GM19239 (cell line): ENCODE data around the gene PLCXD1.

Experiments used
- DNase-seq: peaks from one replicate; pipeline ENCODE4 v3.0.0; 2011; ENCODE audit warnings: low spot score; ENCODE audit not compliant: insufficient read length
- FAIRE-seq: peaks from 2 replicates; lab custom pipeline; 2011; peaks lifted over from hg19 to GRCh38; lab: Jason Lieb, UNC

Gene PLCXD1

DNA sequence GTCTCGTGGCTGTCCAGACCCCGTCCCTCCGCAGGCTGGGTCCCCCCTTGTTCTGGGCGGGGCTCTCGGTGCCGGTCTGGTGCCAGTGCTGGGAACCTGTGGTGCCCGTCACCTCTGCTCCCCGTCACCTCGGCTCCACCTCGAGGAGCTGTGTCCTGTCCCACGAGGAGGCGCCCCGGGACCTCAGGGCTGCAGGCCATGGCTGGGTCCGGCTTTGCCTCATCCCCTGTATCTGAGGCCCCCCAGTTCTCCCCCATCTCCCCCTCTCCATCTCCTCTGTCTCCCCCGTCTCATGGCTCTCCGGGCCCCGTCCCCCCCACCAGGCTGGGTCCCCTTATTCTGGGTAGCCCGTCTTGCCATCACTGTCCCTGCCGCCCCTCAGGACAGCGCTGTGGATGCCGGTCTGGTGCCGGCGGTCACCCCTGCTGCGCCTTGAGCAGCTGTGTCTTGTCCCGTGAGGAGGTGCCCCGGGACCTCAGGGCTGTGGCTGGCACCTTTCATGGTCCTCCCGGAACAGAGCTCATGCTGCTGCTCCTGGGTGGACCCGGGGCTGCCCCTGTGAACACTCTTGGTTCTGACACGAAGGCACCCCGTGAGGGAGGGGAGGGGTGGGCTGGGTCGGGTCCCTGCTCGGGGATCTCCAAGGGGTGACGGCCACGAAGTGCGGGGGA lies 50.8 kb downstream of the PLCXD1 start:
- FAIRE-seq (no peak), DNase-seq (no peak)

DNA sequence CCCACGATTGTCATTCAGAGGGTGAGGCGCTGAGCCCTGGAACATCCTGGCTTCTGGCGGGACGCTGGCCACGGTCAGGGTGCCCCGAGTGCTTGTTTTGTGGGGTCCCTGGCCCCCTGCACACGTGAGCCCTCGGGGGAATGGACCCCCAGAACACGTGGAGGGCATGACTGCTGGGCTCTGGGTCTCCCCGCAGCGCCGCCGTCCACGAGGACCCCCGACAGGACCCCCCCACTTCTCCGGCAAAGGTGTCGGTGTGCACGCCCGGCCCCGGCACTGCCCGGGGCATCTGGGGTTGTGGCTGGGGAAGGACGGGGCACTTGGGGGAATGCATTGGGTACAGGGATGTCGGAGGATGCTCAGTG lies 51.3 kb downstream of the PLCXD1 start:
- DNase-seq: no peak
- no peak for FAIRE-seq

DNA sequence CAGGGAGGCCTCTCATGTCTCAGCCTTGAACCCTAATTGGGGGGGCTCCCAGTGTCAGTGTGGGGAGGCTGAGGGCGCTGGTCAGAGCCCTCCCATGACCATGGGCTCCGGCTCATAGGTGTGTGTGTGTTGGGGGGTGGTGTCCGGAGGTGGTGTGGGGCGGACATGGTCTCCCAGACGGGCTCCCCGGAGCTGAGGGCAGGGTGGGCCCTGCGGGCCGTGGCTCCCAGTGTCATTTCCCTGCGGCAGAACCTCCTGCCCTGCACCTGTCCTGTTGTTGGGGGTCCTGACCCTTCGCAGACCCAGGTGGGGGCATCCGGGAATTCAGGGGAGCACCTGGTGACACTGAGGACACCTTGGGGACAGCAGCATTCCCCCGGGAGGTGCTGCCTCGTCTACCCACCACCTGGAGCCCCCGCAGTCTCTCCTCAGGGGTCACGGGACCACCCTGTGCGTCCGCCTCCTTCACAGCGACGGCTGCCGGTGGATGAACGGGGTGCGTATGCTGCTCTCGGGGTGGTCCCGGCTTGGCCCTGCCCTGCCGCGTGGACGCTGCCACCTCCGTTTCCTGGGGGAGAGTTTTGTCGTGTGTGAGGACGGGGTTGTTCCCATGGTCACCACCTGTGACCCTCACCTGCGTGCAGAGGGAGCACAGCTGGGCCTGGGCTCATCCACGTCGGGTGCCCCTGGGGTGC lies 51.9 kb downstream of the PLCXD1 start:
- FAIRE-seq (no peak), DNase-seq (no peak)

DNA sequence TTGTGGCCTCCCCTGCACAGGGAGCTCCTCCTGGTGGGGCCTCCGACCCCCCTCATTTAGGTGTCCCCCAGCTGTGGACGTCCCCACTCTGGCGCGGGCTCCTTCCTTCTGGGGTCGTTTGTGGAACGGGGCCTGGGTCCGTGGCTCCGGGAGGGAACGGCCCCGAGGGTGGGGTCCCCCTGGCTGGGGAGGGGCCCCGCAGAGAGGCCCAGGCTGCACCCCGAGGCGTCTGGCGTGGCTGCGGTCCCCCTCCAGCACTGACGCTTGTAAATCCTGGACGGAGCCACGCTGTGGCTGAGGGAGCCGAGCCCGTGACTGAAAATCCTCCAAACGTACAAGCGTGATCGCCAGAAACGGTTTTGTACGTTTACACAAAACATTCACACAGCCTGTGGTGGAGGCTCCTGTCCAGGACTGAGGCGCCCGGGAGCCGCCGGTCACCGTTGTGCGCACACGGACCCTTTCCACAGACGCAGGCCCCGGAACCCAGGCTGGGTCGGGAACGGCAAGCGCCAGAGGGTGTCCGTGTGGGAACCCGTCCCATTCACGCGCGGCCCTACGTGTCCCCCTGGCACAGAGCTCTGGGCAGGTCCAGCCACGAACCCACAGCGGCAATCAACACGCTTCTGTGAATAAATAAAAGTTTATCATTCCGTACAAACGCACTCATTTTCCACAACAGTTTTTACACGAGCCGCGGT lies 52.6 kb downstream of the PLCXD1 start:
- FAIRE-seq (no peak), DNase-seq (no peak)

DNA sequence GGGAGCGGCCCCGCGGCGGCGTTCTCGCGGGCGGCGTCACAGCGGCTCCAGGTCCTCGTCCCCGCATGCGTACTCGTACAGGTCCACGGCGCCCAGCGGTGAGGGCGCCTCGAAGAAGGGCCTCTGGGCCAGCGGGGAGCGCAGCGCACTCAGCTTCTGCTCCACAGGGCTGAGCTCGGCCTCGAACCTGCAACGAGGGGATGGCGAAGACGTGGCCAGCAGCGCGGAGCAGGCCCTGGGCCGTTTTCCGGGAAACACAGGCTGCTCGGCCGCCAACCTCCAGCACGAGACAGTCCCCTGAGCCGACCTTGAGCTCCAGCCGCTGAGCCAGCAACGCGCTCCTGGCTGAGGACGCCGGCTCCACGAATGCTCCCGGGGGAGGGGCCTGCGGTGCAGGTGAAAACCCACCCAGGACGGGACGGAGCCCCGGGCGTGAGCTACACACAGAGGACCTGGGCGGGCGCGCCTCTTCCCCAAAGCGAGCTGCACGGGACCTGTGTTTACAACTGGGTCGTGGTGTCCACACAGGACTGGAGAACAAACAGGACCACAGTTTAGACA lies 53.2 kb downstream of the PLCXD1 start:
- DNase-seq: no peak
- FAIRE-seq: no peak

DNA sequence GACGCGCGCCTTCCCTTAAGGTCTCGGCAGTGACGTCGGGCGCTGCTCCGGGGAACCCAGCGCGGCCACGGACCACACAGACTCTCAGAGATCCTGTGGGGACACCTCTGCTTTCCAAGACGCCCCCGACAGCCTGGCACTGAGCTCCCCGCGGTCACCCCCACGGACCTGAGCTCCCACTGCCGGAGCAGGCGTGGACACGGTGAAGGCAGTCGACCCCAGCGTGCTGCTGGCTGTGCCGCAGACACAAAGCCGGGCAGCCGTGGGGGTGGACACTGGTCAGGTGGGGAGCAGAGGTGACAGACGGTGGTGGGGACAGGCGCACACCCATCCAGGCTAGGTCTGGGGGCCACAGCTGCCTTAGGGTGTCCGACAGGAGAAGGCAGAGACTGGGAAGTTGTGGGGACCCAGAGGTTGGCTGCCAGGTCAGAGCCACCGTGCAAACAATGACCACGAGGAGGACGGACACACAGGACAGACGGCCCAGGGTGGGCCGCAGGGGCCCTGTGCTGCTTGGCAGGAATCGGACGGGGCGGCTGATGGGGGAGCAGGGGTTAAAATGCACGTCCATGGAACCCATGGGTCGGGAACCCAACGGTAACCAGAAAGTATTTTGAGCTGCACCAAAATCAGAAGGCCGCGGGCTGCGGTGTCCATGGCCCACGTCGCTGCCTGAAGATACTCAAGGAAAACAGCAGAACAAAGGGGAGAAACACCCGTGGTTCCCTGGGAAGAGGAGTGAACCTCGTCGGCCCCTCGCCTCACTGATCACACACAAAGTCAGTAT lies 54.0 kb downstream of the PLCXD1 start:
- DNase-seq (no peak), FAIRE-seq (no peak)

DNA sequence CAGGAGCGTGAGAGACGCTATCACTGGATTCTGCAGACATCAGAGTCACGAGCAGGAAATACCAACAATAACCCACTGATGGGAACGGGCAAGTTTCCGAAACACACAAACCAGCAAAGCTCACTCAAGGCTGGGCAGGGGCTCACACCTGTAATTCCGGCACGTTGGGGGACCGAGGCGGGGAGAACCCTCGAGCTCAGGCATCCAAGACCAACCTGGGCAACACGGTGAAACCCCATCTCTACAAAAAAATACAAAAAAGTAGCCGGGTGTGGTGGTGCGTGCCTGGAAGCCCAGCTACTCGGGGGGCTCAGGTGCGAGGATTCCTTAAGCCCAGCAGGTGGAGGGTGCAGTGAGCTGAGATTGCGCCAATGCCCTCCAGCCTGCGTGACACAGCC lies 54.6 kb downstream of the PLCXD1 start:
- FAIRE-seq: no peak

DNA sequence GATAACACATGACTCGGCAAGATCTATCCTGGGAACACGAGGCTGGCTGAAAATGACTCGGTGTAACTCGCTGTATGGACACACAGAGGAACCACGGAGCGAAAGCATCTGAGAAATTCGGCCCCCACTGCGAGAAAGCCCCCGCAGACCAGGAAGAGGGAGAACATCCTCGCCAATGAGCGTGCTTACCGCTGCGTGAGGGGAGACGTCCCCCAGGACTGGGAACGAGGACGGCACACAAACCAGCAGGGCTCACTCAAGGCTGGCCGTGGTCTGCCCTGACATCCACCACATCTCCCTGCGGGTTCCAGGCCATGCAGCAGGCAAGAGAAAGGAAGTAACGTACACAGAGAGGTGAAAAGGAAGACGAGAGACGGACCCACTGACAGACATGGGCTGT lies 55.0 kb downstream of the PLCXD1 start:
- DNase-seq (no peak), FAIRE-seq (no peak)

More for the DNA sequence above, 54.6 kb downstream of the PLCXD1 start:
- DNase-seq: no peak

DNA sequence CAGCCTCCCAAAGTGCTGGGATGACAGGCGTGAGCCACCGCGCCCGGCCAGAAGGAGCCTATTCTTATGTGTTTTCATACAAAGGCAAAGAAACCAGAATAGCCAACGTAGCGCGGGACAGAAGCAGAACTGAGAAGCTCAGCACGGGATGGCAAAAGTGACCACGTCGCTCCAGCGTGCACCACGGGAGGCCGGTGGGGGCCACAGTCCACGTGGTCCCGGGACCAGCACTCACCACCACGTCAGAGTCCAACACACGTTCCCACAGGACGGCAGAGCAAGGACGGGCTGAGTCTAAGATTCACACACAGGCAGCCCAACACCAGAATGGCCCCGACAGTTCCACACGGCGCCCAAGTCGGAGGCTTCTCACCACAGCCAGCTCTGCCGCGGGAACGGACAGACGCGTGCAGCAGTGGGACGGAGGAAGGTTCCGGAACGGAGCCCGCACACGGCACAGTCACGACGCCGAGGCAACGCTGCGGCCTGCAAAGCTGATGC lies 56.2 kb downstream of the PLCXD1 start:
- FAIRE-seq: no peak
- DNase-seq: no peak

DNA sequence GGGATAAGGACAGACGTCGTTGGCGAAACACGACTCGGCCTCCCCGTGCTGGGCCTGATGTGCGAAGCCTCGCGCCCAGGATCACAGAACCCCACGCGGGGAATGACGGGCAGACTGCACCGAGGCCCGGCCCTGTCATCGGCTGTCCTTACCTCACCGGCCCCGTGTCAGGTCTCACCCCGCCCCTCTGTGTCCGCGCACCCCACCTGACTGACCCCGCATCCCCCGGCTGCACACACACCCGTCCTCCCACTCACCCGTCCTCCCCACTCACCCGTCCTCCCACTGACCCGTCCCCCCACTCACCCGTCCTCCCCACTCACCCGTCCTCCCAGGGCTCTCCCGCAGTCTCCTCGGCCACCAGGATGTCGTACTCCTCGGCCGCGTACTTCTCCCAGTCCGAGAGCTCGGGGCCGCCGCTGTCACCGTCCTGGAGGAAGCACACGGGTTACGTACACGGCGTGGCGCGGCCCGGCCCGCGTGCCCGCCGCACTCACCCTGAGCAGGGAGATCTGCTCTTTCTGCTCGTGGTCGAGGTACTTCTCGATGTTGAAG lies 57.2 kb downstream of the PLCXD1 start:
- no peak for FAIRE-seq
- DNase-seq: no peak

DNA sequence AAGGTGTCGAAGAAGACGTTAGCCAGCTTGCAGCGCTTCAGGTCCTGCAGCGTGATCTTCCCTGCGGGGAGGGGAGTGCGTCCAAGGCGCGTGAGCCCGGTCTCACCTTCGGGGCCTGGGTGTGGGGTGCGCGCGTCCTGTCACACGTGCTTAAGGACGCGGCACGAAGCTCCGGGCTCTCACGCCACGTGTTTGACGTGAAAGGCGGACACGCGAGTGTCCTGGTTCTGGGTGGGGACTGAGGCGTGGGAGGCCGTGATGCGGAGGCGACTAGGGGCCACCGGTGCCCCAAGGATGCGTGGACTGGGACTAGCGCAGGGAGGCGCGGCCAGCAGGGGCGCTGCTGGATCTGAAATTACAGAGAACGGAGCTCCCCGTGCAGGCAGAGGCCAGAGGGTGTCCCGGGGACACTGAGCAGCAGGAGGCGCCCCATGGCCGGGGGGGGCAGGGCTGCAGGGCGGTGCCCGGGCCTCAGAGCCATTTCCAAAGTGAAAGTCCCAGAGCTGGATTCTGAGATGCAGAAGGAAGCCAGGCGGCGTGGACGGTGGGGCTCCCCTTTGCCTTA lies 57.7 kb downstream of the PLCXD1 start:
- DNase-seq: no peak
- FAIRE-seq: no peak

DNA sequence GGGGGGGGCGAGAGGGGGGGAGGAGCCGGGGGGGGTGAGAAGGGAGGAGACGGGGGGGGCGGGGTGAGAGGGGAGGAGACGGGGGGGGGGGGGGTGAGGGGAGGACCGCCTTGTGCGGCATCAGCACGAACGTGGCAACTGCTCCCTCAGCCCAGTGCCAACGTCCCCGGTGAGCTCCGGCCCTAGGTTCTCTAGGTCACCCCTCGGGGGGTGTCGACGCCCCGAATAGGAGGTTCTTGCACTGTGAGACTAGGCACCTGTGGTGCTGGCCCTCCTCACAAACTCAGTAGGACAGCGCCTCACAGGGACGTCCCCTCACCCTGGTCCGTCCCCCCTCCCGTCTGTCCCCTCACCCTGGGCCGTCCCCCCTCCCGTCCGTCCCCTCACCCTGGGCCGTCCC lies 58.9 kb downstream of the PLCXD1 start:
- DNase-seq (no peak), FAIRE-seq (no peak)

DNA sequence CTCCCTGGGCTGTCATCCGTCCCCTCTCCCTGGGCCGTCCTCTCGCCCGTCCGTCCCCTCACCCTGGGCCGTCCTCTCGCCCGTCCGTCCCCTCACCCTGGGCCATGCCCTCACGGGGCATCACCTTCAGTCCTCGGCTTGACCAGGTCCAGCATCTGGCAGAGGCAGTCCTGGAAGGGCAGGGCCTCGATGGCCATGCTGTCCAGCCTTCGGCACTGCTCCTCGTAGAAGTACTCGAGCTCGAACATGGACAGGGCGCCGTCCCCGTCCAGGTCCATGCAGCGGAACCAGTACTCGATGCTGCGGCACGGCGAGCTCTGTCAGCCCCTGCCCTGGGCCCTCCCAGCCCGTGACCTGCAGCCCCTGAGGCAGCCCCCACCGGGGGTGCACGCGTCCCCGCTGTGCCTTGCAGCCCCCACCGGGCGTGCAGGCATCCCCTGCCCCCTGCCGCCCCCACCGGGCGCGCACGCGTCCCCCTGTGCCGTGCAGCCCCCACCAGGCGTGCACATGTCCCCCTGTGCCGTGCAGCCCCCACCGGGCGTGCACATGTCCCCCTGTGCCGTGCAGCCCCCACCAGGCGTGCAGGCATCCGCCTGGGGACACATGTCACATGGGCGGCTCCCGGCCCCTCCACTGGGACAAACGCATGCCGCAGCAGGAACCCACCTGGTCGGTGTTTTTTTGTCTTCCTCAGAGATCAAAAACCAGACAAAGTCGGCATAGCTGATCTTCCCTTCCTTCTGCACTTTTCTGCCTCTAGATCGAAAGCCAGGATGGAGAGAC lies 59.7 kb downstream of the PLCXD1 start:
- DNase-seq (no peak), FAIRE-seq (no peak)

DNA sequence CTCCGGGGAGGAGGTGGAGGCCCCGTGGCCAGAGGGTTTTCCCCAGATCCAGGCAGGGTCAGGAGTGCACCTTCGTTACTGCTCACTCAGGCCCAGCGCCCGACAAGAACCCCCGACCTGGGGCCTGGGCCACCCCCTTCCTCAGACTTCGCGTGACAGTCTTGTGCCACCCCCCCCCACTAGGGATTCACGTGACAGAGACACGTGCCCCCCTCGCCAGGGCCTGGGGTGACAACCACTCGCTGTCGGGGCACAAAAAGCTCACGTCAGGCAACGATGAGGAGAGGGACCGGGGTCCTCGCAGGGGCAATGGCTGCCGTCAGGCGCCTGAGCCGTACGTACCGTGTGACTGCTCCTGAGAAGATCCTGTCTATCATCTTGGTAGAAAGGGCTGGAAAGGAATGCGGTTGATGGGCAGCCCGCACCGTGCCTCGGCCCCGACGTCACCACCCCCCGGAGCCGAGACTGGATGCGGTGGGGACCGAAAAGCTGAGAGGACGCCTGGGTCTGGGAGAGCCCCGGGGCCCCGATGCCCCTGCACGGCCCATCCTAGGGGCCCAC lies 60.4 kb downstream of the PLCXD1 start:
- no peak for FAIRE-seq

DNA sequence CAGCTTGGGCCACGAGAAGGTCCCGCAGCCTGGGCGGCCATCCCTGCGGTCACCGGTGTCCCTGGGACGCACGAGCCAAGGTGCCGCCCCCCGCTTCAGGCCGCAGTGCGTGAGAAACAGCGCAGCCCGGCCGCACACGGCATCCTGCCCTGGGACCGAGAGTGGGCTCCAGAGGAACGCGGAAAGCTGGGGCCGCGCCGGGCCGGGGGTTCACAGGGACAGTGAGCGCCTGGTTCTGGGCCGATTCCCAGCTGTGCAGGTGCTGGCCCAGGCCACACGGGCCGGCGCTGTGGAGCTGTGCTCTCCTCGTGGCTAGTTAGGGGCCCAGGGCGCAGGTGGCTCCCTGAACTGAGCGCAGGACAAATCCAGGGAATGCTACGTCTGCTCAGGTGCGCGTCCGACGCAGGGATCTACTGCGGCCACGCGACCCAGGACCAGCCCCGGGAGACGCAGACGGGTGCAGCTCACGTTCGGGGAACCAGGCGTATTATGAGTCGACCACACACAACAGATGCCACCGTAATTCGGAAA lies 63.3 kb downstream of the PLCXD1 start:
- no peak for FAIRE-seq
- DNase-seq: no peak

More for the DNA sequence above, 60.4 kb downstream of the PLCXD1 start:
- no peak for DNase-seq

DNA sequence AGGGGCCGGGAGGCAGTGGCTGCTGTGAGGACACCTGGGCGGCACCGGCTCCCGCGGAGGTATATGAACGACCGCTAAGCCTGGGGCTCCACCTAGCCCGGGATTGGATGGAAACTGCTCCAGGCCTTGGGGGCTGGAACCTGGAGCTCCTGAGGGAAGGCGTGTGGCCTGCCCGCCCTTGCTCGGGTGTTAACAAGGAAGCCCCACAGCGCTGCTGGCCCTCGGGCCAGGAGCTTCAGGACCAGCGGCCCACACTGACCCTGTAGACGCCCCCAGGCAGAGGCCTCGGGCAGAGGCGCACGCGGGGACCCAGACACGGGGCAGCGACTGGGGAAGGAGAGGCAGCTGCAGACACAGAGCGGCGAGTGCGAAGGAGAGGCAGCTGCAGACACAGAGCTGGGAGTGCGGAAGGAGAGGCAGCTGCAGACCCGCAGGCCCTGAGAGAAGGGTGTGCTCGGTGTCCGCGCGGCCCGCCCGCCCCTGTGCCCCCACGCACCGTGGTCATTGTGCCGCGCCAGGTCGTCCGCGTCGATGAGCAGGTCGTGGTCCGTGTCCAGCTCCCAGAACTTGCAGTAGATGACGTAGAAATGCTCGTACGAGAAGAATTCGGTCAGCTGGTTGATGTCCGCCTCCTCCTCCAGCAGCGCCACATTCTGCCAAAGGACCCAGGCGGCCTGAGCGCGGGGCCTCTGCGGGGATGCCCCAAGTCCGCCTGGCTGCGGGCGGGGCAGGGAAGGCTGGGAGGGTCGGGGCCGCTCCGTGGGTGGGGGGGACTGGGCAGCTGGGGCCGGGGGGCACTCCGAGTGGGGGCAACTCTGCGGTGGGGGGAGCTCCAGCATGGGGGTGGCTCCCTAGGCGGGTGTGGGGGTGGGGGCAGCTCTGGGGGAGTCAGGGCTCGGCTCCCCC lies 64.1 kb downstream of the PLCXD1 start:
- no peak for FAIRE-seq
- DNase-seq: no peak

DNA sequence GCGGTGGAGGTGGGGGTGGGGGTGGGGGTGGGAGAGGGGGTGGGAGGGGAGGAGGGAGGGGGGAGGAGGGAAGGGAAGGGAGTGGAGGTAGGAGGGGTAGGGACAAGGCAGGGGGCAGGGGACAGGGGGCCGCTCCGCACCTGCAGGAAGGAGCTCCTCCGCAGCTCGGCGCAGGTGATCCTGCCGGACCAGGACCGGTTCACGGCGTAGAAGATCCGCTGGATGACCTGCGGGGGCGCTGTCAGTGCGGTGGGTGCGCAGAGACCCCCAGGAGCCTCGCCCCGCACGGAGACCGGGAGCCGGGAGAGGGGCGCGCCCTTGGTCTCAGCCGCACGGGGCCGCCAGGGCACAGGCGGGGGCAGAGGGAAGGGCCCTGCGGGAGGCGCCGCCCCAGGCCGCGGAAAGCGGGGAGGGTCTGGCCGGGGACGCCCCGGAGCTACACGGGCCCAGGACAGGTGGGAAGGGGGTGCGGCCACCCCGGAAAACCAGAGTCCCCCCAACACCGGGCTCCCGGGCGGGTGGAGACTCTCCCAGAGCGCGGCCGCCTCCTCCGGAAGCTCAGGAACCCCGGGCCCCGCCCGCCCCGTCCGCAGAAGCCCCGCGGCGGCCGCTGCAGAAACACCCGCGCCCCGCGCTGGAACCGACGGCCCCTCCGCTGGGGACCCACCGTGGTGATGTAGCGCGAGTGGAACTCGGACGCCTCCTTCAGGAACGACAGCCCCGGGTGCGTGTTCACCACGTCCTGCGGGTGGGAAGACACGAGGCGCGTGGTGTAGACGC lies 65.0 kb downstream of the PLCXD1 start:
- FAIRE-seq (no peak), DNase-seq (no peak)
